Liver (tissue), 9 donors: ENCODE data around the gene MMP2. TPM values are rescaled to one million over a fixed set of nuclear protein-coding genes. Genes with fewer than 3 reads are reported as not detected.
A peak's percentile ranks its signal among the peaks of the same experiment; 100 is the strongest.

Experiments used
- DNase-seq: peaks from one replicate; pipeline ENCODE4 v3.0.0-alpha.2; 2017; ENCODE audit warnings: low spot score
- H3K27ac ChIP-seq, 2 donors: one replicate each; pipeline ENCODE4 v1.7.0; 2013; ENCODE audit warnings: inconsistent platforms in 2 of 2, low read length in 2 of 2, control low read depth in 1 of 2, low read depth in 1 of 2, mild to moderate bottlenecking in 1 of 2
- H3K27me3 ChIP-seq, 4 donors: one replicate each; pipeline versions ENCODE4 v1.6.1 to v1.7.0; 2013; ENCODE audit warnings: low read length in 3 of 4, inconsistent platforms in 1 of 4, mild to moderate bottlenecking in 1 of 4, moderate library complexity in 1 of 4; ENCODE audit not compliant: control insufficient read depth in 4 of 4, insufficient read depth in 4 of 4
- H3K36me3 ChIP-seq, 4 donors: one replicate each; pipeline versions ENCODE4 v1.6.1 to v1.7.0; 2013; ENCODE audit warnings: low read length in 3 of 4, mild to moderate bottlenecking in 3 of 4, low read depth in 1 of 4, moderate library complexity in 1 of 4; ENCODE audit not compliant: control insufficient read depth in 4 of 4, insufficient read depth in 3 of 4
- H3K4me1 ChIP-seq, 4 donors: one replicate each; pipeline versions ENCODE4 v1.6.1 to v1.7.0; 2013; ENCODE audit warnings: low read length in 3 of 4, mild to moderate bottlenecking in 3 of 4, moderate library complexity in 1 of 4; ENCODE audit not compliant: control insufficient read depth in 4 of 4, insufficient read depth in 4 of 4
- H3K4me3 ChIP-seq, 3 donors: one replicate each; pipeline versions ENCODE4 v1.6.1 to v1.7.0; 2013; ENCODE audit warnings: low read length in 3 of 3, control low read depth in 1 of 3, low read depth in 1 of 3, mild to moderate bottlenecking in 1 of 3
- H3K9ac ChIP-seq, 2 donors: one replicate each; pipeline ENCODE4 v1.7.0; 2013; ENCODE audit warnings: low read length in 2 of 2, mild to moderate bottlenecking in 2 of 2, moderate library complexity in 2 of 2, control low read depth in 1 of 2, low read depth in 1 of 2
- H3K9me3 ChIP-seq, 4 donors: one replicate each; pipeline versions ENCODE4 v1.6.1 to v1.7.0; 2013; ENCODE audit warnings: low read length in 3 of 4; ENCODE audit not compliant: control insufficient read depth in 4 of 4
- ATF3 ChIP-seq: IDR thresholded peaks from 2 replicates; pipeline ENCODE4 v1.6.1; 2016; ENCODE audit warnings: antibody characterized with exemption
- EGR1 ChIP-seq, 2 donors: IDR thresholded peaks; 2 replicates each; pipeline ENCODE4 v1.6.1; 2016 to 2018; ENCODE audit warnings: antibody characterized with exemption in 2 of 2, low read depth in 2 of 2
- FOXA1 ChIP-seq: IDR thresholded peaks from 2 replicates; pipeline ENCODE4 v1.6.1; 2016; ENCODE audit warnings: antibody characterized with exemption
- FOXA2 ChIP-seq: IDR thresholded peaks from 2 replicates; pipeline ENCODE4 v1.6.1; 2016; ENCODE audit warnings: antibody characterized with exemption
- JUND ChIP-seq, 2 donors: IDR thresholded peaks; 2 replicates each; pipeline ENCODE4 v1.6.1; 2016; ENCODE audit warnings: antibody characterized with exemption in 2 of 2
- NR2F2 ChIP-seq: IDR thresholded peaks from 2 replicates; pipeline ENCODE4 v1.6.1; 2016; ENCODE audit warnings: antibody characterized with exemption
- RAD21 ChIP-seq, 2 donors: IDR thresholded peaks; 2 replicates each; pipeline ENCODE4 v1.6.1; 2016; ENCODE audit warnings: antibody characterized with exemption in 2 of 2, mild to moderate bottlenecking in 2 of 2
- RXRA ChIP-seq, 2 donors: IDR thresholded peaks; 2 replicates each; pipeline ENCODE4 v1.6.1; 2017 to 2018; ENCODE audit warnings: antibody characterized with exemption in 2 of 2, mild to moderate bottlenecking in 1 of 2
- TAF1 ChIP-seq: conservative IDR thresholded peaks from 2 replicates; pipeline ENCODE4 v1.6.1; 2016; ENCODE audit warnings: antibody characterized with exemption, mild to moderate bottlenecking
- YY1 ChIP-seq: IDR thresholded peaks from 2 replicates; pipeline ENCODE4 v1.6.1; 2016; ENCODE audit warnings: antibody characterized with exemption, mild to moderate bottlenecking
- ZBTB33 ChIP-seq: IDR thresholded peaks from 2 replicates; pipeline ENCODE4 v1.6.1; 2016; ENCODE audit warnings: antibody characterized with exemption
- WGBS: extraction: QIAGEN DNeasy Blood & Tissue Kit; methylation state at CpG from one replicate; pipeline ENCODE4 v1.1.7; 2013; 5-methylcytosine and 5-hydroxymethylcytosine counted together
- polyA plus RNA-seq, 2 donors: library from polyadenylated mRNA; stranded (reverse) in 1 of 2; unstranded in 1 of 2; fragments of 200-250 nt in 1 of 2; fragments of >200 nt in 1 of 2; fragmentation: Nextera tagmentation in 1 of 2; extraction: Ambion mirVana in 1 of 2; gene quantifications; one replicate each; pipeline versions ENCODE4 v1.2.1 to v1.2.3, GENCODE V29; 2013 to 2015
- total RNA-seq, 2 donors: library from RNA; depleted of rRNA; stranded (reverse); fragments of >200 nt; gene quantifications; one replicate each; pipeline ENCODE4 v1.2.3, GENCODE V29; 2014
- TF ChIP-seq, protein P1 (sequence below): IDR thresholded peaks from 2 replicates; pipeline ENCODE4 v1.6.1; 2016; ENCODE audit warnings: antibody characterized with exemption
- TF ChIP-seq, protein P2 (sequence below): fragments of 150-350 bp; IDR thresholded peaks from 2 replicates; pipeline ENCODE4 v1.5.1; 2017; ENCODE audit warnings: improper control_type of control experiment, low read depth, low read length; ENCODE audit not compliant: missing input control
- donor health status: healthy.
- donor health status: healthy.
- donor health status: healthy.
- donor health status: healthy.
- donor health status: healthy.

MMP2 gene
- total RNA-seq (1 to 10 TPM; 4.6 to 6.3 TPM), polyA plus RNA-seq (1 to 10 TPM; 2.8 to 6.0 TPM)

GRCh38 chr16:55478827-55479429 lies at the start of gene MMP2:
TSS of gene MMP2 (plus strand) at chr16:55479198. CDS start at chr16:55479480, 282 bp downstream.
- H3K4me3 ChIP-seq, result peak within 1 kb of the TSS in 1 of 3 donors; percentile 32
- WGBS, result 4% methylated on average over 46 of the region's 46 CpGs
- no peak within 1 kb of the TSS for H3K27ac ChIP-seq
- no peak for DNase-seq
- no peak for TF ChIP-seq EGR1 (IDR thresholded peaks at IDR 0.05; ENCODE audit: low read depth in 2 of 2)
- peak in 1 of 2 donors; percentile 9 for TF ChIP-seq RXRA (IDR thresholded peaks at IDR 0.05)
- TF ChIP-seq NR2F2, result peak; percentile 97
- TF ChIP-seq, protein P1, sequence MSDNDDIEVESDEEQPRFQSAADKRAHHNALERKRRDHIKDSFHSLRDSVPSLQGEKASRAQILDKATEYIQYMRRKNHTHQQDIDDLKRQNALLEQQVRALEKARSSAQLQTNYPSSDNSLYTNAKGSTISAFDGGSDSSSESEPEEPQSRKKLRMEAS, result no peak
- no peak for TF ChIP-seq JUND (IDR thresholded peaks at IDR 0.05)
- no peak for TF ChIP-seq ATF3
- TF ChIP-seq, protein P2, sequence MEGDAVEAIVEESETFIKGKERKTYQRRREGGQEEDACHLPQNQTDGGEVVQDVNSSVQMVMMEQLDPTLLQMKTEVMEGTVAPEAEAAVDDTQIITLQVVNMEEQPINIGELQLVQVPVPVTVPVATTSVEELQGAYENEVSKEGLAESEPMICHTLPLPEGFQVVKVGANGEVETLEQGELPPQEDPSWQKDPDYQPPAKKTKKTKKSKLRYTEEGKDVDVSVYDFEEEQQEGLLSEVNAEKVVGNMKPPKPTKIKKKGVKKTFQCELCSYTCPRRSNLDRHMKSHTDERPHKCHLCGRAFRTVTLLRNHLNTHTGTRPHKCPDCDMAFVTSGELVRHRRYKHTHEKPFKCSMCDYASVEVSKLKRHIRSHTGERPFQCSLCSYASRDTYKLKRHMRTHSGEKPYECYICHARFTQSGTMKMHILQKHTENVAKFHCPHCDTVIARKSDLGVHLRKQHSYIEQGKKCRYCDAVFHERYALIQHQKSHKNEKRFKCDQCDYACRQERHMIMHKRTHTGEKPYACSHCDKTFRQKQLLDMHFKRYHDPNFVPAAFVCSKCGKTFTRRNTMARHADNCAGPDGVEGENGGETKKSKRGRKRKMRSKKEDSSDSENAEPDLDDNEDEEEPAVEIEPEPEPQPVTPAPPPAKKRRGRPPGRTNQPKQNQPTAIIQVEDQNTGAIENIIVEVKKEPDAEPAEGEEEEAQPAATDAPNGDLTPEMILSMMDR, result no peak
- no peaks in the 10 kb centered on the region for H3K9me3 ChIP-seq
- H3K4me1 ChIP-seq, result peaks cover 0 to 14% (median 3%) of the 10 kb centered on the region in 4 donors
- H3K9ac ChIP-seq, result no peak within 1 kb of the TSS
- H3K27me3 ChIP-seq, result peaks cover 0 to 9% (median 4%) of the 10 kb centered on the region in 4 donors
- no peaks in the 10 kb centered on the region for H3K36me3 ChIP-seq

GRCh38 chr16:55433030-55433429 lies 46.0 kb upstream of the MMP2 start:
- Histone ChIP-seq H3K9ac (no peak overlapping the region), H3K36me3 (no peaks in the 10 kb centered on the region), H3K27me3 (no peaks in the 10 kb centered on the region), H3K27ac (no peak overlapping the region), H3K9me3 (no peaks in the 10 kb centered on the region), H3K4me1 (no peaks in the 10 kb centered on the region), H3K4me3 (no peak overlapping the region)
- DNase-seq, result no peak
- TF ChIP-seq EGR1 (IDR thresholded peaks at IDR 0.05; ENCODE audit: low read depth in 2 of 2) (no peak), RXRA (IDR thresholded peaks at IDR 0.05) (no peak), RAD21 (IDR thresholded peaks at IDR 0.05) (no peak), ZBTB33 (no peak), FOXA2 (no peak), TAF1 (no peak), FOXA1 (no peak), YY1 (no peak), NR2F2 (no peak), JUND (IDR thresholded peaks at IDR 0.05) (no peak), ATF3 (no peak)
- TF ChIP-seq, protein P2, result no peak
- 53% methylated on average over 5 of the region's 5 CpGs for WGBS
